ENCODE data around the gene CFAP46. TPM values are rescaled to one million over a fixed set of nuclear protein-coding genes. Genes with fewer than 3 reads are reported as not detected.

Gene CFAP46
- total RNA-seq, 3 donors from 2014 or later (not counting 1 experiment from before 2014, with no cell fraction given) = 0.35 TPM; not detected in 2

- ATAC-seq (no peak), DNase-seq (no peak)
- TF ChIP-seq CTCF (IDR thresholded peaks at IDR 0.05) = no peak
- Histone ChIP-seq H3K4me3 (ENCODE audit: low read length) (no peak overlapping the region), H3K27ac (ENCODE audit: low read length) (no peak overlapping the region), H3K36me3 (ENCODE audit: control insufficient read depth, insufficient read depth, low read length) (no peaks in the 10 kb centered on the region), H3K4me1 (ENCODE audit: control insufficient read depth, insufficient read depth, low read length) (no peaks in the 10 kb centered on the region), H3K27me3 (ENCODE audit: control insufficient read depth, insufficient read depth, low read length) (no peaks in the 10 kb centered on the region), H3K9me3 (ENCODE audit: control insufficient read depth, insufficient read depth, low read length) (no peaks in the 10 kb centered on the region)
- intact Hi-C loops (cut with micrococcal nuclease) = no loop called here
- 88% methylated on average over 12 of the region's 12 CpGs for WGBS (ENCODE audit: insufficient coverage)
- H3K9me3 Mint-ChIP-seq = no peaks in the 10 kb centered on the region
- no peak overlapping the region for H3K27ac Mint-ChIP-seq
- H3K4me3 Mint-ChIP-seq = no peak overlapping the region
- H3K36me3 Mint-ChIP-seq = no peaks in the 10 kb centered on the region
- H3K27me3 Mint-ChIP-seq (ENCODE audit: low read depth in 2 of 2) = peaks cover 11 to 14% of the 10 kb centered on the region in 2 donors
- H3K4me1 Mint-ChIP-seq = no peaks in the 10 kb centered on the region
These were observed 125.7 kb downstream of the CFAP46 start for GRCh38 chr10:132816718-132817117.

DNA sequence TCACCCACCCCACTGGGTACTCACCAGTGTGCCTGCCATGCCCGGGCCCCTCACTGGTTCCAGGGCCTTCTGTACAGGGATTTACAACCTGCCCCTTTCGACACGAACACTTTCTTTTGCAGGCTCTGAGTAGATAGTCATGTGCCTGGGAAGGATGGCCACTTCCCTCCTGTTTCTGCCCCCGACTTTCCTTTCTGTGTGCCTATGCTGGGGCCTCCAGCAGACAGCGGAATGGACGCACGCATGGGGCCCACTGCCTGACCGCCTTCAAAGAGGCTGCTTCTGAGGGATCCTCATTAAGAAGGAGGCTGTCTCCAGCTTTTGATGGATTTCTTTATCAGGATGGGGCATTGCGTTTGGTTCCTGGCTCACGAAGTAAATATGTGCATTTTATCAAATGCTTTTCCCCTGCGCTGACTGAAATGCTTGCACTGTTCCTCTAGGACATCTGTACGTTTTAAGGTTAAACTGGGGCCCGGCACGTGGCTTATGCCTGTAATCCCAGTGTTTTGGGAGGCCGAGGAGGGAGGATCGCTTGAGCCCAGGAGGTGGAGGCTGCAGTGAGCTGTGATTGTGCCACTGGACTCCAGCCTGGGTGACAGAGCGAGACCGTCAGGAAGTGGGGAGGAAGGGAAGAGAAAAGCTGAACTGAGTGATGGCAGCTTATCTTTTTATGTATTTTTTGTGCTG is 127.1 kb downstream of the CFAP46 start:
- no peak overlapping the region for H3K27ac Mint-ChIP-seq
- intact Hi-C loops (cut with micrococcal nuclease) = no loop called here

GRCh38 chr10:132814469-132814856 is 127.9 kb downstream of the CFAP46 start:
- H3K4me3 Mint-ChIP-seq = no peak overlapping the region
- intact Hi-C loops (cut with micrococcal nuclease) = no loop called here
- peaks cover 11 to 14% of the 10 kb centered on the region in 2 donors for H3K27me3 Mint-ChIP-seq (ENCODE audit: low read depth in 2 of 2)
- H3K4me3 ChIP-seq (ENCODE audit: low read length) = no peak overlapping the region
- TF ChIP-seq CTCF (IDR thresholded peaks at IDR 0.05) = no peak
- H3K36me3 Mint-ChIP-seq = no peaks in the 10 kb centered on the region
- no peaks in the 10 kb centered on the region for H3K9me3 ChIP-seq (ENCODE audit: control insufficient read depth, insufficient read depth, low read length)
- H3K4me1 Mint-ChIP-seq = no peaks in the 10 kb centered on the region
- H3K27ac Mint-ChIP-seq = no peak overlapping the region
- 83% methylated on average over 16 of the region's 16 CpGs for WGBS (ENCODE audit: insufficient coverage)
- no peak overlapping the region for H3K27ac ChIP-seq (ENCODE audit: low read length)
- no peaks in the 10 kb centered on the region for H3K4me1 ChIP-seq (ENCODE audit: control insufficient read depth, insufficient read depth, low read length)
- no peaks in the 10 kb centered on the region for H3K36me3 ChIP-seq (ENCODE audit: control insufficient read depth, insufficient read depth, low read length)
- no peaks in the 10 kb centered on the region for H3K9me3 Mint-ChIP-seq
- ATAC-seq (no peak), DNase-seq (no peak)
- no peaks in the 10 kb centered on the region for H3K27me3 ChIP-seq (ENCODE audit: control insufficient read depth, insufficient read depth, low read length)

More for the DNA sequence above, 127.1 kb downstream of the CFAP46 start:
- Histone ChIP-seq H3K4me1 (ENCODE audit: control insufficient read depth, insufficient read depth, low read length) (no peaks in the 10 kb centered on the region), H3K36me3 (ENCODE audit: control insufficient read depth, insufficient read depth, low read length) (no peaks in the 10 kb centered on the region), H3K4me3 (ENCODE audit: low read length) (no peak overlapping the region), H3K9me3 (ENCODE audit: control insufficient read depth, insufficient read depth, low read length) (no peaks in the 10 kb centered on the region), H3K27ac (ENCODE audit: low read length) (no peak overlapping the region), H3K27me3 (ENCODE audit: control insufficient read depth, insufficient read depth, low read length) (no peaks in the 10 kb centered on the region)
- no peaks in the 10 kb centered on the region for H3K9me3 Mint-ChIP-seq
- no peak for ATAC-seq
- peaks cover 11 to 14% of the 10 kb centered on the region in 2 donors for H3K27me3 Mint-ChIP-seq (ENCODE audit: low read depth in 2 of 2)
- TF ChIP-seq CTCF (IDR thresholded peaks at IDR 0.05) = no peak
- no peak for DNase-seq
- 75% methylated on average over 18 of the region's 18 CpGs for WGBS (ENCODE audit: insufficient coverage)
- no peaks in the 10 kb centered on the region for H3K4me1 Mint-ChIP-seq
- no peak overlapping the region for H3K4me3 Mint-ChIP-seq
- H3K36me3 Mint-ChIP-seq = no peaks in the 10 kb centered on the region

Data from natural killer cell (primary cell).